ENCODE results near the gene TBATA.

TBATA gene

GRCh38 chr10:70751356-70751755, 33.8 kb downstream of the TBATA start:
- H3K4me3 ChIP-seq (ENCODE audit: control insufficient read depth, low read depth, low read length) = no peak overlapping the region
- no peak for DNase-seq (ENCODE audit: low read depth)
- TF ChIP-seq, protein P1, sequence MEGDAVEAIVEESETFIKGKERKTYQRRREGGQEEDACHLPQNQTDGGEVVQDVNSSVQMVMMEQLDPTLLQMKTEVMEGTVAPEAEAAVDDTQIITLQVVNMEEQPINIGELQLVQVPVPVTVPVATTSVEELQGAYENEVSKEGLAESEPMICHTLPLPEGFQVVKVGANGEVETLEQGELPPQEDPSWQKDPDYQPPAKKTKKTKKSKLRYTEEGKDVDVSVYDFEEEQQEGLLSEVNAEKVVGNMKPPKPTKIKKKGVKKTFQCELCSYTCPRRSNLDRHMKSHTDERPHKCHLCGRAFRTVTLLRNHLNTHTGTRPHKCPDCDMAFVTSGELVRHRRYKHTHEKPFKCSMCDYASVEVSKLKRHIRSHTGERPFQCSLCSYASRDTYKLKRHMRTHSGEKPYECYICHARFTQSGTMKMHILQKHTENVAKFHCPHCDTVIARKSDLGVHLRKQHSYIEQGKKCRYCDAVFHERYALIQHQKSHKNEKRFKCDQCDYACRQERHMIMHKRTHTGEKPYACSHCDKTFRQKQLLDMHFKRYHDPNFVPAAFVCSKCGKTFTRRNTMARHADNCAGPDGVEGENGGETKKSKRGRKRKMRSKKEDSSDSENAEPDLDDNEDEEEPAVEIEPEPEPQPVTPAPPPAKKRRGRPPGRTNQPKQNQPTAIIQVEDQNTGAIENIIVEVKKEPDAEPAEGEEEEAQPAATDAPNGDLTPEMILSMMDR (conservative IDR thresholded peaks at IDR 0.05; ENCODE audit: control insufficient read depth, insufficient read depth, low read depth, low read length) = no peak

DNA sequence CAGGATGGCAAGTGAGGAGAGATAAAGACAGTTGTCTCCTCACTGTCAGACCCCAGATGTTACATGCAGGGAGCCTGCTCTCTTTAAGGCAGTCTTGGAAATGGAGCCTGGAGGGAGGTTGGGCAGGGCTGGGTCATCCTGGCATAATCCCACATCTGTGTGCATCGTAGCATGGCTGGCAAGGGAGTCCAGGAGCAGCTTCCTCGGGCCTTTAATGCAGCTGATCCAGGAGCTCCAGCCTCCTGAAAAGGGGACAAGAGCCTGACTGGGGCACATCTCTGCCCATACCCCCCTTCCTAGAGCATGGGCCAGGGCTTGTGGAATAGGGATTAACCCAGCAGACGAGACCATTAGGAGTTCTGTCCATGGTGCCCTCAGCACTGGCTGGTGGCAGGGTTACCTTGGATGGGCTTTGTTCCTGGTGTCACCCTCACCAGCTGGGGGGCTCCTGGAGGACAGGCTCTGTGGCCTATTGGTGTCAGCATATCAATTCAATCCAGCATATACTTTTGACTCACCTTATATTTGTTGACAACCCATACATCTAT, 34.9 kb downstream of the TBATA start:
- no peak for DNase-seq (ENCODE audit: low read depth)
- TF ChIP-seq, protein P1 (conservative IDR thresholded peaks at IDR 0.05; ENCODE audit: control insufficient read depth, insufficient read depth, low read depth, low read length) = no peak
- no peak overlapping the region for H3K4me3 ChIP-seq (ENCODE audit: control insufficient read depth, low read depth, low read length)

DNA sequence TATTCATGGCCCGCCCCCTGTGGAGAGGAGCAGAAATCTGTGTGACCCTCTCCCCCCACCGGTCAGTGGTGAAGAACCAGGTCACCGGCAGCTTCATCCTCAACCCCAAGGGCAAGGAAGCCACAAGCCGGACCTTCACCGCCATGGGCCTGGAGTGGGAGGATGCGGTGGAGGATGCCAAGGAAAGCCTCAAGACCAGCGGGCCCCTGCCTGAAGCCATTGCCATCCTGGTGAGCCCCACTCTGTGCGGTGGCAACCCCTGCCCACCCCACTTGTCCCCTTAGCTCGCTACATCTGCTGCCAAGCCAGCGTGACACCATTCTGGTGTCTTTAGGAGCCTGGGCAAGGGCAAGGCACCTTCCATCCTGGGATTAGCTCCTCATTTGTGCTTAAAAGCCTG, 35.4 kb downstream of the TBATA start:
- no peak overlapping the region for H3K4me3 ChIP-seq (ENCODE audit: control insufficient read depth, low read depth, low read length)
- DNase-seq (ENCODE audit: low read depth) = no peak
- TF ChIP-seq, protein P1 (conservative IDR thresholded peaks at IDR 0.05; ENCODE audit: control insufficient read depth, insufficient read depth, low read depth, low read length) = no peak

DNA sequence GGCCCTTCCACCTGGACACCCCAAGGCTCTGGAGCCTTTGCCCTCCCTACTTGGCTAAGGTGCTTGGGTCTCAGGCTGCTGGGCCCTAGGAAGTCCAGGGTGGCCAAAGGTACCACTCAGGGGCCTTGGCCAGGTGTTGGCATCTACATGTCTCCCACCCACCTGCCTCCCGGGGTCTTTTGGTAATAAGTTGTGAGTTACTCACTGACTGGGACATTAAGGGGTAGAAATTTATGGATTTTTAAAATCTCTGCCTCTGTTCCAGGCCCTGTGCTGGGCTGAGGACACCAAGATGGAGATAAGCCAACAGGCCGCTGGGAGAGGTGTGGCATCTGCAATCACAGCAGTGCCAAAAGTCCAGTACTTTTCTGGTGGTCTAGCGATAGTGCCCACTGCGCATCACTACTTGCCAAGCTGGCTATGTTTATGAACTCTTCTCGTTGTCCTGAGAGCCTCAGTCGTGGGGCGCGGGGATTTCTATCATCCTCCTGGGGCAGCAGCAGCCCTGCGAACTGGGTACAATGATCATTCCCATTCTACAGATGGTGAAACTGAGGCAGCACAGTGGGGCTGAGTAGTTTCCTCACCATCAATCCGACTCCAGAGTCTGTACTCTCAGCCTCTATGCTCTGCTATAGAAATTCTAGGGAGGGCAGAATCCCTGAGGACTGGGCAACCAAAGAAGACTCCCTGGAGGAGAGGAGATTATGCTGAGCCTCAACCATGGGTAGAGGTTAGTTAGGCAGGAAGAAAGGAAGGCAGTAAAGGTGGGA, 36.2 kb downstream of the TBATA start:
- no peak for DNase-seq (ENCODE audit: low read depth)
- H3K4me3 ChIP-seq (ENCODE audit: control insufficient read depth, low read depth, low read length) = no peak overlapping the region
- TF ChIP-seq, protein P1 (conservative IDR thresholded peaks at IDR 0.05; ENCODE audit: control insufficient read depth, insufficient read depth, low read depth, low read length) = no peak

GRCh38 chr10:70748305-70748704, 36.9 kb downstream of the TBATA start:
- no peak for DNase-seq (ENCODE audit: low read depth)
- TF ChIP-seq, protein P1 (conservative IDR thresholded peaks at IDR 0.05; ENCODE audit: control insufficient read depth, insufficient read depth, low read depth, low read length) = no peak
- H3K4me3 ChIP-seq (ENCODE audit: control insufficient read depth, low read depth, low read length) = no peak overlapping the region

- DNase-seq (ENCODE audit: low read depth) = no peak
- H3K4me3 ChIP-seq (ENCODE audit: control insufficient read depth, low read depth, low read length) = no peak overlapping the region
- TF ChIP-seq, protein P1 (conservative IDR thresholded peaks at IDR 0.05; ENCODE audit: control insufficient read depth, insufficient read depth, low read depth, low read length) = no peak
Measured at GRCh38 chr10:70747192-70747965, 37.8 kb downstream of the TBATA start.

All from fibroblast of mammary gland (primary cell).